Muscle of back (tissue), 11 donors: ENCODE results near the gene FAM53B. TPM values are rescaled to one million over a fixed set of nuclear protein-coding genes. Genes with fewer than 3 reads are reported as not detected.

ENCODE experiments used
- DNase-seq, 3 donors: peaks; one replicate each; pipeline versions ENCODE4 v3.0.0 to v3.0.0-alpha.2; 2013
- polyA plus RNA-seq, 10 donors: library from polyadenylated mRNA; unstranded; fragments of 120-200 nt; gene quantifications; one replicate each; pipeline ENCODE4 v1.2.1, GENCODE V29; 2013; ENCODE audit not compliant: insufficient read length in 10 of 10

The FAM53B gene
- polyA plus RNA-seq, 10 donors, result 20.8 to 27.2 (median 21.6) TPM

DNA sequence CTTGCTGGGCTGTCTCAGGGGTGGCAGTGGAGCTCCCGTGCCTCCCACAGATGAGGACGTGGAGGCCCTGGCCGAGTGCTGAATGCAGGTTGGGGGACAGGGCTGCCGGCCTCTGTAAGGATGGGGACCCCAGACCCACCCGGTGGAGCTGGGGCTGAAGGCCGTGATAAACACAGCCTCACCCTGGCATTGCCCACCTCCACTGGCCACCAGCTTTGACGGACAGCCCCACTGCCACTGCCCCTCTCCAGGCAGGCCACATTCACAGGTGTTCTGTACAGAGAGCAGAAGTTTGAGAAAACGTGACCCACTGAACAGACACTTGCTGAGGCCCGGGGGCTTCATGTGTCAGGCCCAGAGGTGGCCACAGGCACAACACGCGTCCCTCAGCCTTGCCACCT lies 156.4 kb downstream of the FAM53B start:
- DNase-seq, result no peak

DNA sequence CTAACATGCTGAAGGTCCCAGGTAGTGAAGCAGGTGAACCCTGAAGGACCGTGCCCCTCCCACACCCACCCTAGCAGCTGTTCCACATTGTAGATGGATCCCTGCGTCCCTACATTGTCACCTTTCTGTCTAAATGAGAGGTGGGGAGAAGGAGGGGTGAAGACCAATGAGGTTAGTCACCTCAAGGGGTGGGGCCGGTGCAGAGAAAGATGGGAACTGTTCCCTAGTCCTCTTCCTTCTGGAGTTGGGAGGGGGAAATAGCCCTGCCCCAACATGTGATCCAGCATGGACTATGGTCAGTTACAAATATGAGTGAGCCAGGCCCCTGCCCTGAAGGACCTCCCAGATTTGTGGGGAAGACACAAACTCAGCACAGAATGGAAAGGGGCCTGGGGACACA lies 158.0 kb downstream of the FAM53B start:
- no peak for DNase-seq

DNA sequence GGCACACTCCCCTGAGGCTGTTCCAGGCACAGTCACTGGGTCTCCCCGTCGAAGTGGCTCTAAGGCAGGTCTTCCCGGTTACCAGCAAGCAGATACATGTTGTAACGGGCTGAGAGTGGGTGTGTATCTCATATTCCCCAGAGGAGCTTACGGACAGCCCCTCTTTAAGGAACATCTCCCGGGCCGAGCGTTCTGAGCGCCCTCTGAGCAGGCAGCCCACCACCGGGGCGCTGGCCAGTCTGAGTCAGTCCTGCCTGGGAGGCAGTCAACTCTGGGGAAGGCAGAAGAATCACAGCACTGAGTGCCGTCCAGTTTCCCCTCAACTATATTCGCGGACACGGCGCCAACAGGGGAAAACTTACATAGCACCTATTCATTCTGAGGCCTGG lies 165.2 kb downstream of the FAM53B start:
- peak in 1 of 3 donors; percentile 39 for DNase-seq

DNA sequence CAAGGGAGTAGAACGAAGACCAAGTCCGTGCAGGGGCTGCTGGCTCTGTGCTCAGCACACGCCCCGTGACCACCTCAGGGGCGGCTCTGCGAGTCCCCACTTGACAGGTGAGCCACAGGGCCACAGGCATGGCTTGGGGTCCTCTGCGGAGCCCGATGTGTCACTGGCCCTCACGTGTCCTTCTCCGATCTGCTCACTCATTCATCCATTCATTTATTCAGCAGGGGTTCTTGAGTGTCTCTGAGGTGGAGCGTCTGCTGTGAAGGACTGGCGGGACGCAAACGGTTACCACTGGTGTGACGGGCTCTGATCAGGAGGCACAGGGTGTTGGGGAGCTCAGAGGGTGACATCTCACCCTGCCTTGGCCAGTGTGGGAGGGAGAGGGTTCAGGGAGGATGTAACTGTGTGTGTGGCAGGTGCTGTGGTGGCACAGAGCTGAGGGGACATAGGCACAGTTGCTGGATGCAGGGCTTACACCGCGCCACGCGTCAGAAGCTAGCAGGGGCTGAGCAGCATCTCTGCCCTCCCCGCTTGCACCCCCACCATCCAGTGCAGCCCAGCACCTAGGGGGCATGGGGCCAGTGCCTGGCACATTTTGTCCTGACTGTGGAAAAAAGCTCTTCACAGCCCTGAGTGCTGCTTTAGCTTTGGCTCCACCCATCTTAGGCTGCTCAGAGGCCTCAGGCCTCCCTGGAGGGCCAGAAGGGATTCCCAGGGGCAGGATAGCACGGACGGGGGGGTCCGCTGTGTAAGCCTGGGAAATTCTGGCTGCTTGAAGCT lies 165.8 kb downstream of the FAM53B start:
- no peak for DNase-seq

DNA sequence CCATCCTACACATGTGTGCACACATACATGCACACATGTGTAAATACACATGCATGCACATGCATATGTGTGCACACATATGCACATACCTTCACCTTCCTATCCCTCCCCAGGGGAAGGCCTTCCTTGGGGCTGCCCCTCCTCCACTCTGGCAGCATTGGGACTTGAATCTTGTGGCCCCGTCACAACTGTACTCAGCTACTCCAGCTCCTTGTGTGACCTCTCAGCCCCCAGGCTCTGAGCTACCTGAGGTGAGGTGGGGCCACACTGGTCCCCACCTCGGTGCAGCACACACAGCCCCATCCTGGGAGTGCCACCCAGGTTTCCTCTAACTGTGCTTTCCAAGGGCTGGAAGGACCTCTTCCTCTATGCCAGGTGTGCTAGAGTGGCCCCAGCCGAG lies 166.5 kb downstream of the FAM53B start:
- no peak for DNase-seq

DNA sequence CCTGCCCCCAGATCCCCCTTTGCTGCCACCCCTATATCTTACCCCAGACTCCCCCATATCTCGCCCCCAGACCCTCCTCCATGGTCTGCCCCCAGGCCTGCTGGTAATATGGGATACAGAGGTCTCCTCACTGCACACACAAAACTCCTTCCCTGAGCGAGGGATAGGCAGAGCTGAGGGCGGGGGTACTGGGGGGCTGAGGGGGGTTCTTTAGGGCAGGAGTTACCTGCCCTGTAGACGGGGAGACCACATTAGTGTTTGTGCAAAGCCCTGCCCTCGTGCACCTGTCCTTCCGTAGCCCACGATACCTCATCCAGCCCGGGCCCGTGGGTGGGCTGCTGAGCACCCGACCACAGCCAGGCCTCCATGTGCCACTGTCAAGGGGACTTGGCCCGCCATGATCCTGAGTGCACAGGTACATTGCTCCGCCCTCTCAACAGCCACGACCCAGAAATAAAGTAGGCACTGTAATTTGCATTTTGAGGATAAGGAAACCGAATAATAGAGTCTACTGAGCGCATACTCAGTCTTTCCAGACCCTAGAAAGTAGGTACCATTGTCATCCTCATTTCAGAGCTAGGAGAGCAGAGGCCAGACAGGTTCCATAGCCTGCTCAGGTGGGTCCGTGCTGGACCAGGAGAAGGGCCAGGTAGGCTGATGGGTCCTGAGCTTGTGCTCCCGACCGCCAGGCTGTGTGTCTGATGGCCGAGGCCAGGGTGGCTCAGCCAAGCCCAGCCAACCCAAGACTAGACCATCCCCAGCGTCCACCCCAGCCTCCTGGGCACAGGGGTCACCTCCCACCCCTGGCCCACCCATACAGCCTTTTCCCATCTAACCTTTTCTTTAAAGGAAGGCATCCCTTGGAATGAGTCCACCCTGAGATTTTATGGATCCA lies 167.4 kb downstream of the FAM53B start:
- no peak for DNase-seq

DNA sequence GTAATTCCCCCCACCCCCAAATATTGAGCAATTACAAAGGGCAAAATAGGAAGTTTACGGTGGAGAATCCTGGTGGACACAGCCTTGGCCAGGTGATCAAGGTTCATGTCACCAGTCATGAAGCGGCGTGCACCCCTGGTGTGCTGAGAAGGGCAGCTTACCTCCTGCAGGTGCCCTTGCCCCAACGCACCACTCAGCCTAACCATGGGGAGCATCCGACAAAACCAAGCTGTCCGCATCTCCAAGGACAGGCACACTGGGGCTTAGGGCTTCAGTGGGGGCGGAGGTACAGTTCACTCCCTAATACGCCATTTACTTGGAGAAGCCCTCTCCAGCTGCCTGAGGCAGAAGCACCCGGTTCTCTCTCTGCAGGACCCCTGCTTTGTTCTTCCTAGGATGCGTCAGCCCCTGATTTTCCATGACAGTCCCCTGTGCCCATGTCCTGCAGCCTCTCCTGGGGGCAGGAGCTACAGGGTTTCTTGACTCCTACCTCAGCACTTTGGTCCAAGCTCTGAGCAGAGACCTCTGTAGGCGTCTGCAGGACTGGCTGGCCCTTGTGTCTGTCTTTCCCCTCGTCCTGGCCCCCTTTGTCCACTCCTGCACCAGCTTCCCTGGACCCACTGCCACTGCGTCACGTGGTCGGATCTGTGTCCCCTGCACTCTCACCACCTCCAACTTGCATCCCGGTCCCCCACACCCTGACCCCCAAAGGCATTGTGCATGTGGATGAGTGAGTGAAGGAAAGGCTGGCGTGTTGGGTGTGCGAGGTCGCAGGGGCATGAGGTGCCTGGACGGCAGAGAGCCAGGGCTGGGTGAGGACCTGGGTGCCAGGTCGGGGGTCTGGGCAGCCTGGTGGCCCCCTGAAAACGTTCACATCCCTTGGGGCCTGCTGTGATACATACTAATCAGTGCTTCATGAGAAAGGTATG lies 168.8 kb downstream of the FAM53B start:
- no peak for DNase-seq

DNA sequence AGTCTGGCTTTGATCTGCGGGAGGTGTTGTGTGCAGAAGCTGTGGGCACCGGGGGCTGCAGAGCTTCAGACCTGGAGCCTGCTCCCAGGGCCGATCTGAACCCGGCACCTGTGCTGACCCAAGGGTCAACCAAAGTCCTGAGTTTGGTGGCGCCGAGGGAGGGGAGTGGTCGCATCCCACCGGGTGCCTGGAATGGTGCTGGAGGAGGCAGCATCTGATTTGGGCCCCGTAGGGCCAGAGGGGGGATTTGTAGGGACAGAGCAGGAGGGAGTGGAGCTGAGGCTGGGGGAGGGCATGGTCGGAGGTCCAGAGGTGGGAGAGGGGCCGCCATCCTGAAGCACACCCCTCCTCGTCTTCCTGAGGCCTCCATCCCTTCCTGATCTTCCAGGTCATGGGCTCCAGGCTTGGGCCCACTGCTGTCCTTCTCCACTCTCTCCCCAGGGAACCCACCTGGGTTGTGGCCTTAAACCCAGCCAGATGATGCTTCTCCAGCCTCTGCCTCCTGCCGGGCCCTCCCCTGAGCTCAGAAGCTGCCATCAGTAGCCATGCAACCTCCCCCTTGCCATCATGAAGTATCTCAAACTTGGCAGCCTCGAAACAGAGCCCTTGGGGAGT lies 169.6 kb downstream of the FAM53B start:
- no peak for DNase-seq

DNA sequence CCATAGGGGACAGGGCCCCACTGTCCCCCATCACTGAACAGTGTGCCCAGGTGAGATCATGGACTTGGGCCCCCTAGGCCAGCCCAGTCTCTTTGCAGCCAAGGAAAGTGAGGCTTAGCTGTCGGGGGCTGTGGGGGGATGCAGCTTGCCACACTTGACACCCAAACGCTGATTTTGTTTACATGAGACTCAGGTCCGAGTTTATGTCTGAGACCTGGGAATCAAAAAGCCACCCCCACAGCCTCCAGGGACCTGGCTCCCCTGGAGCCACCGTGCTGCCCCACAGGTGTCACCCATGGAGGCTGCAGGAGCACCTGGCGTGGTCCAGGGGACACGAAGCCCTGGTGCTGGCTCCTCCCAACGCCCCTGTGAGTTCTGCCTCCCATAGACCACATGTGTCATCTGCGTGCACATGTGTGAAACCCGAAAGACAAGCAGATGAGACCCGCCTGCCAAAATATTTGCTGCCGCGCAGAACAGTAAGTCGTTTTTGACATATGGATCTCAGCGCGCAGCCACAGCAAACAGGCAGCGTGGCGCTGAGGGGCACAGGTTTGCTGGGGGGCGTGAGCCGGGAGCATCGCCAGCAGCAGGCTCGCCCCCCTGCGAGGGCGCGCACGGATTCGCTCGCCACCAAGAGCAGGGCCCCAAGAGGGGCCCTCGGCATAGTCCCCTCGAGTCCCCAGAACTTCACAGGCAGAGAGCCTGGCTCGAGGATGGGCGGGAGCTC lies 170.3 kb downstream of the FAM53B start:
- DNase-seq, result no peak

DNA sequence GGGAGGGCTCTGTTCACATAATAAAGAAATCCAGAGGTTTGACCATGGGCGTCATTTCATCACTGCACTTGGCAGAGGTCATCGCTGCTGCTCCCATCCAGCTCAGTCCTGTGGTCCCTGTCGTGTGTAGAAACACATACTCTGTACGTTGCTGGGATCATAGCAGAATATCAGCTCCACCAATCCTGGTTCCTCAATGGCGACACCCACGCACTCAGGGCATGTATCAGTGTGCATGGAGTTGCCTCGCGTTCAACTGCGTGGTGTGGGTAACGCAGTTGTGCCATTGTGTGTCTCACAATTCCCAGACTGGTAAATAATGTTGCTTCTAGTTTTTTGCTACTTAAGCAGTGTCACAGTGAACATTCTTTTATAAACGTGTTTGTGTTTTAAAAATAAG lies 171.4 kb downstream of the FAM53B start:
- no peak for DNase-seq

DNA sequence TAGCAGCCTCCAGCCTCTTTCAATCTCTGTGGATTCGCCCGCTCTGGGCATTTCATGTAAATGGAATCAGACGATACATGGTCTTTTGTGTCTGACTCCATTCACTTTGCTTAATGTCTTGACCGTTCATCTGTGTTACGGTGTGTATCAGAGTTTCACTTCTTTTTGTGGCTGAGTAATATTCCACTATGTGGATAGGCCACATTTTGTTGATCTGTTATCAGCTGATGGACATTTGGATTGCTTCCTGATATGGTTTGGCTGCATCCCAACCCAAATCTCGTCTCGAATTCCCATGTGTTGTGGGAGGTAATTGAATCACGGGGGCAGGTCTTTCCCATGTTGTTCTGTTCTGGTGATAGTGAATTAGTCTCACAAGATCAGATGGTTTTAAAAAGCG lies 173.5 kb downstream of the FAM53B start:
- DNase-seq, result no peak

DNA sequence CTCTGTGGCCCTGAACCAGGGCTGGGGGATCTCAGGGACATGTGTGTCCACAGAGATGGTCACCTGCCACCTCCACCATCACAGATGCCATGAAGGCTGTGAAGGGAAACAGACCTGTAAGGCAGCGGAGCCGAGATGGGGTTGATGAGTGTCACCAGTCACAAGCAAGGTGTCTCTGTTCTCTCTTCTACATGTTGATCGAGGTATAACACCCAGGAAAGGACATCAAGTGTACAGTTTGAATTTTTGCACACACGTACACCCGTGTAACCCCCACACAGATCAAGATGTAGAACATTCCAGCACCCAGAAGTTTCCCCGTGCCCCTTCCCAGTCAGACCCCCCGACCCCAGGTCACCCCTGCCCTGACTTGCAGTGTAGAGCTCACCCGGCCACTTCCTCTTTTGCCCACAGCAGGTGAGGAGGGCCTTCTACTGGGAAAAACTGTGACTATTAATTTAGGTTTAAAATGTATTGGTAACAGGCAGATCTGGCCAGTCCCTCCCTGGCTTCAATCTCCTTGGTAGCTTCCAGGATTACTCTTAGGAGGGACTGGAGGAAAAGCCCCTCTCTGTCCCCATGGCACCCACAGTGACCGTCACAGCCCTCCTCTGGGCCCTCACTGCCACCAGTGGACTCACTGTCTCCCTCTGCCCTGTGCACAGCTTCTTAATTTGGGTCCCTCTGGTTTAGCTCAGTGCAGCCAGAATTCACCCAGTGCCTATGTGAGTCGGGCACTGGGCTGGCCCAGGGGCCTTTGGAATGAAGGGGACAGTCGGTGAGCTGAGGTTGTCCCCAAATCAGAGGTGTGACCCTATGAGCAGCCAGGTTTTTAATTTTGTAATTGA lies 174.3 kb downstream of the FAM53B start:
- DNase-seq, result no peak

Other genes with a start within 250 kb of the FAM53B start
- 10 to 100 TPM; 20.5 to 29.0 (median 23.2) TPM for gene EEF1AKMT2, start 47.5 kb upstream of the FAM53B start, polyA plus RNA-seq
- gene ABRAXAS2, start 57.4 kb upstream of the FAM53B start, polyA plus RNA-seq, result 10 to 100 TPM; 14.3 to 23.3 (median 18.2) TPM
- gene ZRANB1, start 197.7 kb upstream of the FAM53B start, polyA plus RNA-seq, result 10 to 100 TPM; 15.9 to 22.0 (median 19.2) TPM